Heart right ventricle (tissue), 16 donors: ENCODE data around the gene DDX20. TPM values are rescaled to one million over a fixed set of nuclear protein-coding genes. Genes with fewer than 3 reads are reported as not detected.

ENCODE experiments used
- ATAC-seq, 8 donors: fragments of 200-7000 bp; cut with Tn5 transposase; one replicate each; pipeline ENCODE4 v1.9.1; 2020; ENCODE audit warnings: mild to moderate bottlenecking in 8 of 8, moderate library complexity in 8 of 8, moderate number of reproducible peaks in 1 of 8
- DNase-seq, 2 donors: peaks; one replicate each; pipeline ENCODE4 v3.0.0-alpha.2; 2020
- H3K27ac ChIP-seq, 10 donors: fragments of 200-600 bp; sonication (generic) in 2 of 10; one replicate each; pipeline versions ENCODE4 v1.5.0 to v1.8.0; 2020 to 2022; ENCODE audit warnings: mild to moderate bottlenecking in 3 of 10
- H3K27me3 ChIP-seq, 7 donors: fragments of 200-600 bp; one replicate each; pipeline ENCODE4 v1.8.0; 2021 to 2022; ENCODE audit warnings: mild to moderate bottlenecking in 2 of 7
- H3K36me3 ChIP-seq, 9 donors: fragments of 200-600 bp; sonication (generic) in 1 of 9; one replicate each; pipeline versions ENCODE4 v1.5.0 to v1.8.0; 2020 to 2022; ENCODE audit warnings: mild to moderate bottlenecking in 2 of 9
- H3K4me1 ChIP-seq, 9 donors: fragments of 200-600 bp; sonication (generic) in 1 of 9; one replicate each; pipeline versions ENCODE4 v1.5.0 to v1.8.0; 2020 to 2022; ENCODE audit warnings: mild to moderate bottlenecking in 4 of 9
- H3K4me3 ChIP-seq, 10 donors: fragments of 200-600 bp; sonication (generic) in 2 of 10; one replicate each; pipeline versions ENCODE4 v1.5.0 to v1.8.0; 2020 to 2022; ENCODE audit warnings: mild to moderate bottlenecking in 7 of 10, moderate library complexity in 2 of 10
- H3K9me3 ChIP-seq, 11 donors: fragments of 200-600 bp in 10 of 11; sonication (generic) in 2 of 11; one replicate each; pipeline versions ENCODE4 v1.5.0 to v1.8.0; 2013 to 2022; ENCODE audit warnings: mild to moderate bottlenecking in 2 of 11, control low read depth in 1 of 11, moderate library complexity in 1 of 11
- CTCF ChIP-seq, 9 donors: fragments of 200-600 bp; sonication (generic) in 2 of 9; IDR thresholded peaks; one replicate each; pipeline versions ENCODE4 v1.5.0 to v1.8.0; 2021 to 2022; ENCODE audit warnings: antibody characterized with exemption in 9 of 9, mild to moderate bottlenecking in 5 of 9, moderate library complexity in 1 of 9
- WGBS, 2 donors: extraction: QIAGEN DNeasy Blood & Tissue Kit; methylation state at CpG; one replicate each; pipeline ENCODE4 v1.1.7; 2013; ENCODE audit warnings: inconsistent platforms in 1 of 2; 5-methylcytosine and 5-hydroxymethylcytosine counted together
- intact Hi-C, 10 donors: fragments of 100-400 bp; cut with DNase I; formaldehyde crosslinking; loops; one replicate each; pipeline versions ENCODE4 v1.11.1 to v1.14.2; 2022
- polyA plus RNA-seq, 2 donors: library from polyadenylated mRNA; stranded (reverse); fragments of 200-250 nt; gene quantifications; one replicate each; pipeline ENCODE4 v1.2.3, GENCODE V29; 2013
- total RNA-seq, 10 donors: library from RNA; stranded (reverse); fragmentation: NEBNext Ultra II Directional in 3 of 10; extraction: Animal tissue kit (Norgen Biotek cat#: 25700) in 3 of 10; gene quantifications; one replicate each; pipeline versions ENCODE4 v1.2.1 to v1.2.4, GENCODE V29; 2021 to 2023
- donor health status: Arrhythmogenic right ventricular cardiomyopathy.
- donor health status: ischemic (EF 13 %, LVEDD 7.1; RV severe dilation, severe dysfunction).
- donor health status: healthy with polysubstance abuse.
- donor health status: DM: no; HTN: yes; CAD: no.
- donor health status: DM: no; HTN: no; CAD: no.
- donor health status: ischemic (EF 25% LVEDD 6.9; RV normal size, moderate dysfunction).
- donor health status: ischemic (EF 25% LVEDD 5.7; RV mildly dilated, moderate dysfunction).
- donor health status: healthy.
- donor health status: DM: yes; HTN: yes; CAD: no.
- donor health status: Ischemic cardiomyopathy.
- donor health status: ischemic (EF 35%, LVEDD 5.7; RV mildly dilated, moderate dysfunction).
- donor health status: nonischemic (EF 11% LVEDD 7.7; RV severe dilation, severe dysfunction).
- donor health status: DM: yes; HTN: yes; CAD: no.
- donor health status: PGD.
- donor health status: ischemic (EF 29% LVEDD 5.4; RV normal size, mild dysfunction).
- donor health status: nonischemic (EF 23%, LVEDD 6.1; RV moderate dilation, normal function).

Gene DDX20
- total and polyA plus RNA-seq, 12 donors: 4.0 to 10.0 (median 6.4) TPM

GRCh38 chr1:111805251-111805650 lies 49.5 kb downstream of the DDX20 start:
- Histone ChIP-seq H3K36me3 (no peaks in the 10 kb centered on the region), H3K4me1 (peaks cover 0 to 27% (median 9%) of the 10 kb centered on the region in 9 donors), H3K4me3 (no peak overlapping the region), H3K27ac (no peak overlapping the region), H3K27me3 (no peaks in the 10 kb centered on the region), H3K9me3 (no peaks in the 10 kb centered on the region)
- intact Hi-C loops: loop anchor here in 2 of 10 donors (10.0 kb wide), 1 partner anchor 190 kb away; no protein-coding TSS in a partner anchor
- WGBS, 2 donors: 88% methylated on average over 2 of the region's 2 CpGs
- no peak for DNase-seq
- TF ChIP-seq CTCF (IDR thresholded peaks at IDR 0.05): no peak
- ATAC-seq: no peak

- H3K27ac ChIP-seq: no peak overlapping the region
- no peaks in the 10 kb centered on the region for H3K4me1 ChIP-seq
- no peak overlapping the region for H3K4me3 ChIP-seq
- no peak for ATAC-seq
- no peak for DNase-seq
- intact Hi-C loops: no loop called here
- TF ChIP-seq CTCF (IDR thresholded peaks at IDR 0.05): no peak
- H3K27me3 ChIP-seq: no peaks in the 10 kb centered on the region
- H3K9me3 ChIP-seq: no peaks in the 10 kb centered on the region
- 79 to 84% methylated on average over 10 of the region's 10 CpGs for WGBS, 2 donors
- no peaks in the 10 kb centered on the region for H3K36me3 ChIP-seq
Measured at GRCh38 chr1:111811891-111812290, 56.2 kb downstream of the DDX20 start.

- intact Hi-C loops: no loop called here
- ATAC-seq (no peak), DNase-seq (no peak)
- no peaks in the 10 kb centered on the region for H3K9me3 ChIP-seq
- no peak overlapping the region for H3K4me3 ChIP-seq
- WGBS, 2 donors: 92 to 95% methylated on average over 4 of the region's 4 CpGs
- H3K27ac ChIP-seq: no peak overlapping the region
- H3K36me3 ChIP-seq: no peaks in the 10 kb centered on the region
- no peaks in the 10 kb centered on the region for H3K27me3 ChIP-seq
- TF ChIP-seq CTCF (IDR thresholded peaks at IDR 0.05): no peak
- H3K4me1 ChIP-seq: no peaks in the 10 kb centered on the region
Measured at GRCh38 chr1:111812306-111812705, 56.6 kb downstream of the DDX20 start.

GRCh38 chr1:111813440-111814304 lies 58.0 kb downstream of the DDX20 start:
- WGBS, 2 donors: 65 to 84% methylated on average over 16 of the region's 16 CpGs
- no peaks in the 10 kb centered on the region for H3K27me3 ChIP-seq
- peak in 1 of 8 donors; percentile 55 for ATAC-seq
- H3K9me3 ChIP-seq: no peaks in the 10 kb centered on the region
- peak in 3 of 9 donors; percentile 8 to 17 (median 12) for TF ChIP-seq CTCF (IDR thresholded peaks at IDR 0.05)
- intact Hi-C loops: no loop called here
- no peak overlapping the region for H3K27ac ChIP-seq
- H3K36me3 ChIP-seq: no peaks in the 10 kb centered on the region
- DNase-seq: no peak
- H3K4me3 ChIP-seq: no peak overlapping the region
- no peaks in the 10 kb centered on the region for H3K4me1 ChIP-seq
